Adrenal gland (tissue), 5 donors: ENCODE data around the gene PRR33.

Experiments
- CTCF ChIP-seq, 6 experiments: fragments of 450-650 bp in 4 of 6; fragments of 200-600 bp in 2 of 6; sonication (generic) in 1 of 6; IDR thresholded peaks; 1 replicate in 5 of 6; 2 replicates in 1 of 6; pipeline versions ENCODE4 v1.5.1 to v1.8.0; 2016 to 2021; ENCODE audit warnings: antibody characterized with exemption in 6 of 6, mild to moderate bottlenecking in 2 of 6, moderate library complexity in 1 of 6
- POLR2A ChIP-seq, 2 donors: fragments of 450-650 bp; IDR thresholded peaks; one replicate each; pipeline ENCODE4 v1.6.1; 2017; ENCODE audit warnings: antibody characterized with exemption in 2 of 2, mild to moderate bottlenecking in 2 of 2, moderate library complexity in 1 of 2
- donor health status: DM: no; HTN: no; CAD: no.

GRCh38 chr11:1933416-1934334 lies 42.0 kb upstream of the PRR33 start:
- TF ChIP-seq CTCF (IDR thresholded peaks at IDR 0.05), result no peak
- no peak for TF ChIP-seq POLR2A (IDR thresholded peaks at IDR 0.05)
